HG03159 (cell line): ENCODE data around the gene GRM7.
"Not testable (repeated sequence)": the region's sequence is repeated elsewhere in the genome, so short reads cannot be mapped to it uniquely, and the experiment has no call there.

ENCODE experiments used
- ATAC-seq: cut with Tn5 transposase; IDR thresholded peaks from one replicate; pipeline ENCODE4 v1.9.1; 2021; ENCODE audit warnings: mild to moderate bottlenecking, moderate library complexity; ENCODE audit not compliant: unreplicated experiment

GRM7 gene

GRCh38 chr3:6860954-6861624 is at the start of gene GRM7:
Gene GRM7, plus strand, starts transcription at chr3:6861115.
- ATAC-seq, result no peak

DNA sequence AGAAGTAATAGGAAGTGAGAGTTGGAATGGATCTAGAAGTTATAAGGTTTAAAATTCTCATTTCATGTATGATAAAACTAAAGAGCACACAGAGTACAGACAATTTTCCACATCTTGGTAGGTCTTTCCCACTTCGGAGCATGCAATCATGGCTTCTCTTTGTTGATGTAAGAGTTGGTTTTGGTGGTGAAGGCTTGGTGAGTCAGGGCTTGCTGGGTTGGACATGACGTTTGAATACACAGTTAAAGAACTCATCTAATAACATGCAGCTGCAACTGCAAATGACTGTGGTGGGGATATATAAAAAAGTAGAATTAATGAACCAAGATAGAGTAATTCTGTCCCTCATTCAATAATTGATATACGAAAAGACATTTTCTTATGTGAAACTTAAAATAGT is 39.5 kb upstream of the GRM7 start:
- ATAC-seq, result no peak

GRCh38 chr3:6825524-6825923 is 35.4 kb upstream of the GRM7 start:
- no peak for ATAC-seq

DNA sequence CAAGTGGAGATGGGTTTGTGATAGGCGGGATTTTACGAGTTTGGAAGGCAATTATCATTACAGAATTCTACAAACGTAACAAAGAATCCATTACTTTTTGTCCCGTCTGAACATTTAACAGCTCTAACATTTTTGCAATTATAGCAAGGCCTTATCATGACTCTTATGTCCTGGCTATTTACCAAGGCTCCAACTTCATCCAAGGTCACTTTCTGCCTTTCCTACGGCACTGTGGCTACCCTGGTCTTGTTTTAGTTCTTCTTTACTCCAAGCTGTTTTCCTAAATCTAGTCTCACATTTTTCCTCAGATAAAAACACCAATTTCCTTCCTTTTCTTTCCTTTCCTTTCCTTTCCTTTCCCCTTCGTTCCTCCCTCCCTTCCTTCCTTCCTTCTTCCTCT is 33.5 kb upstream of the GRM7 start:
- ATAC-seq, result no peak

GRCh38 chr3:6844723-6845122 is 16.2 kb upstream of the GRM7 start:
- no peak for ATAC-seq

- ATAC-seq, result no peak
Measured at GRCh38 chr3:6854184-6854583, 6.7 kb upstream of the GRM7 start.

GRCh38 chr3:6857510-6857909 is 3.4 kb upstream of the GRM7 start:
- no peak for ATAC-seq

- ATAC-seq, result no peak
Measured at GRCh38 chr3:6860149-6860953, 564 bp upstream of the GRM7 start.

DNA sequence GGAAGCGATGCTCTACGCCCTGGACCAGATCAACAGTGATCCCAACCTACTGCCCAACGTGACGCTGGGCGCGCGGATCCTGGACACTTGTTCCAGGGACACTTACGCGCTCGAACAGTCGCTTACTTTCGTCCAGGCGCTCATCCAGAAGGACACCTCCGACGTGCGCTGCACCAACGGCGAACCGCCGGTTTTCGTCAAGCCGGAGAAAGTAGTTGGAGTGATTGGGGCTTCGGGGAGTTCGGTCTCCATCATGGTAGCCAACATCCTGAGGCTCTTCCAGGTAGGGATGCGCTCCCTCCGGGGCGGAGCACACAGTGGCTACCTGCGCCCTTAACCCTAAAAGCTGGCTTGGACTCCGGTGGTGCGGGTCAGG is 698 bp downstream of the GRM7 start:
- no peak for ATAC-seq

DNA sequence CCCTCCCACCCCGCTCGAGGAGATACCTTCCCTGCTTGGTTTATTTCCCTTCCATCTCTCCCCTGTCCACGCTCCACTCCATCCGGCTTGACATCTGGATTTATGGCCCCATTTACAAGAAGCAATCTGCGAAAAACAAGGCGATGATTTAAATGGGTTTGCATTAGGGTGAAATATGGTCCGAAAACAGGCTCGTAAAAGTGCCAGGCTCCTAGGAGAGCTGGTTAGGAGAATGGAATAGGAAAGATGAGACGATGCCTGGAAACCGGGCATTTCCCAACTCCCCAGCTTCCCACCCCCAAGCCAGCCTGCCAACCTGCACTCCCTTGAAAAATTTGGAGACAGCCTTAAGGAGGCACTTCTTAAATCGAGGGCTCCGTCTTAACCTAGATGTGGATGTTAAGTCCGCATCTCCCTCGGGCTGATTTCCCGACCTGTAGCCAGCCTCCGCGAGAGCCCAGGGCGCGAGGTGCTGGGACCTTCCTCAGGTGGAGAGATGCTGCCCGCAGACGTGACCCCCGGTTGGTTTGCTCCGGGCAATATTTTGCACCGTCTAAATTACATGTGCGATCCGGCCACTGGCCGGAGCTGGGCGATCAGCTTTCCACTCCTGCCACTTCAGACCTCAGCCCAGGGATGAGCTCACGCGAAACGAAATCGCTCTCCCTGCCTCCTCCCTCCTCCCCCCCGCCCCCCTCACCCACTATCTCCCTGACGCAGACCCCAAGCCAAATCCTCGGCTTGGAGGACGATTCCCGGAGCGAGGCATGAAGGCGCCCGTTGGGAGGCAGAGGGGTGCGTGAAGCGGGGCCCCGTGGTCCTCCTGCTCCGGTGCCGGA is 1.3 kb downstream of the GRM7 start:
- no peak for ATAC-seq

DNA sequence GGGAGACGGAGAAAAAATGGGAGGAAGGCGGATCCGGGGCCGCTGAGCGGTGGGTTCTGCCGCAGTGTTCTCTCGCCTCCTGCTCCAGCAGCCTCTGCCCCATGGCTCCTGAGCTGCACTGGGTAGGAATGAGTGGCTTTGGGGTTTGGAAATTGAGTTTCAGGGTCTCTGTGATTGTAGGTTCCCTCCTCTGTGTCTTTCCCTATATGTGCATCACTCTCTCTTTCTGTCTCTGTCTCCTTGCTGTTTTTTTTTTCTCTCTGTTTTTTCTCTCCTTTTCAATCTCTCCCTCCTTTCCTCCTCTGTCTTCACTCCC is 1.9 kb downstream of the GRM7 start:
- ATAC-seq, result no peak

GRCh38 chr3:6867269-6867668 is 6.4 kb downstream of the GRM7 start:
- no peak for ATAC-seq

GRCh38 chr3:6878731-6879130 is 17.8 kb downstream of the GRM7 start:
- no peak for ATAC-seq

GRCh38 chr3:6912240-6912639 is 51.3 kb downstream of the GRM7 start:
- no peak for ATAC-seq

DNA sequence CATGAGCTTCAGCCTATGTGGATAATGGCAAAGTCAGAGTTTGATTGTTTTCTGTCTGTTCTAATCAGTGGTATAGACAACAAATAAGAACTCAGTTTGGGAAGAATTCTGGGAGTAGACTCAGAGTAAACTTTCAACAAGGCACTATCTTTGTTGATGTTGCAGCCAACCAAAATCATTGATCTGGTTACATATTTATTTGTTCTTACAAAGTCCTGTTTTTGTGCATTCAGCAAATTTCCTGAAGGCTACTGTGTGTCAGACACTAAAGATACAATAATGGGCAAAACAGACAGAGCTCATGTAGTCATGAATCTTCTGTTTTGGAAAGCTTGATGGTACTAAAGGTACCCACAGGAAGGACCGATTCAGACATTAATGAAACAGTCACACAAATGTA is 55.0 kb downstream of the GRM7 start:
- ATAC-seq, result no peak

DNA sequence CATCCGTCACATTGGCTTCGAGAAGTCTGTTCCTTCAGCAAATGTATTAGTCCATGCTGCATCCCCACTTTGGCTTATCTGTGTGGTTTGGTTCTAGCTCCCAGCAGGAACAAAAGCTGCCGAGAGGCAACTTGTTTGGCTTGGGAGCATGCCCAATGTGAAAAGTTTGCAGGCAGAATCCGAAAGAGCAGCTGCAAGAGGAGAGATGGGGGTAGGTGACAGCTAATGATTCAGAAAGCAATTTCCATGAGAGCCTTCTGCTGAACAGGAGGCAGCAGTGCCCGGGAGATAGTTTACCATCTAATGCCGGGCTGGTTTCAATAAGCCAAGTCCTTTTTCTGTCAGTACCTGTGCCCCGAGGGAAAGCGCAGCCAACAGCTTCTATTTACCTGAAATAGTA is 60.2 kb downstream of the GRM7 start:
- no peak for ATAC-seq

DNA sequence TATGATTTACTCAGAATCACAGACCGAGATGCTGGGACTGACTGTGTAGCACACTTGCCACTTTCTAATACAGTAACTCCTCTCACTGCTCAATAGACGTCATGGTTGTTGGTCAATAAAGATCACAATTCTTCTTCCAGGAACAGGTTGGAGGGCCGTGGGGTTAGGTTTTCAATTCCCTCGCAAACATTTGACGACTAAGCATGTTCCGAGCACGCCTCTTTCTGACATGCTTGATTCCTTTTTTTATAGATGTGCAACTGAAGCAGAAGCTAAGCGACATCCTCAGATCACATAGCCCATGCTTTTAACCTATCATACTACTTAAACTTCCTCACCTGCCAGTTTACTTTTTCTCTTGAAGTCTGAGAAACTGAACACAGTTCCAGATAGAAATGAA is 61.0 kb downstream of the GRM7 start:
- no peak for ATAC-seq

DNA sequence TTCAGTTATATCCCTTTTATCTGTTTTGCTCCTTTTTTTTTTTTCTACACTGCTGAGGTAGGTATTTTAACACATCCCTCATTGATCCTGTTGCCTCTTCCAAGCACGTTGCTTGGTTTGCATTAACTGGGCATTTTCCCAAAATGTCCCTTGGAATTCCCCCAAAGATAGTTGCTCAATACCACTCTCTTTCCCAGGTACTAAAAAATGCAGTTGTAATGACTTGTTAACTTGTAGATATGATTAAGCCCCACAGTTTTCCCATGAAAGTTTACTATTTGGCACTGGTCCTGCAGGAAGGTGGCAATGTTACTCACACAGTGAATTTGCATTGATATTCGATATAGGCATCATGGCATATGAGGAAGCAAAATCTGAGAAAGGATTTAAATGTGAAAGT is 67.1 kb downstream of the GRM7 start:
- ATAC-seq, result no peak

GRCh38 chr3:6929918-6930317 is 69.0 kb downstream of the GRM7 start:
- no peak for ATAC-seq

- ATAC-seq, result not testable (repeated sequence)
Measured at GRCh38 chr3:6935418-6935817, 74.5 kb downstream of the GRM7 start.

- no peak for ATAC-seq
Measured at GRCh38 chr3:6935970-6936369, 75.1 kb downstream of the GRM7 start.

- ATAC-seq, result no peak
Measured at GRCh38 chr3:6962801-6963200, 101.9 kb downstream of the GRM7 start.
